Neural cell (in vitro differentiated cells): Measurements from ENCODE around the gene HMGXB4. TPM values are rescaled to one million over a fixed set of nuclear protein-coding genes. Genes with fewer than 3 reads are reported as not detected.

Experiments
- H2AFZ ChIP-seq: fragments of 200-600, 300-800 bp; sonication (generic), shearing (Covaris generic); 2 replicates; pipeline ENCODE4 v1.6.0; 2014; ENCODE audit warnings: low read depth, mild to moderate bottlenecking, antibody characterized with exemption, low read length, moderate library complexity
- H3F3A ChIP-seq: fragments of 200-600 bp; shearing (Covaris generic); 2 replicates; pipeline ENCODE4 v1.6.1; 2016; ENCODE audit warnings: mild to moderate bottlenecking, moderate library complexity, mixed read lengths, antibody characterized with exemption, low read length; ENCODE audit not compliant: insufficient read depth, poor library complexity, severe bottlenecking
- H3K27ac ChIP-seq: fragments of 200-600, 300-800 bp; sonication (generic), shearing (Covaris generic); 2 replicates; pipeline ENCODE4 v1.5.1; 2014; ENCODE audit warnings: mild to moderate bottlenecking, low read length, moderate library complexity
- H3K27me3 ChIP-seq: fragments of 300-800, 200-600 bp; sonication (generic), shearing (Covaris generic); 2 replicates; pipeline ENCODE4 v1.6.0; 2014; ENCODE audit warnings: mild to moderate bottlenecking, low read depth, low read length, moderate library complexity; ENCODE audit not compliant: insufficient read depth
- H3K36me3 ChIP-seq: fragments of 300-800, 200-600 bp; sonication (generic), shearing (Covaris generic); 2 replicates; pipeline ENCODE4 v1.5.1; 2014; ENCODE audit warnings: mild to moderate bottlenecking, antibody characterized with exemption, low read length, moderate library complexity; ENCODE audit not compliant: insufficient read depth
- H3K4me2 ChIP-seq: fragments of 300-800, 200-600 bp; sonication (generic), shearing (Covaris generic); 2 replicates; pipeline ENCODE4 v1.6.0; 2014; ENCODE audit warnings: mild to moderate bottlenecking, low read length
- H3K4me3 ChIP-seq: fragments of 300-800, 200-600 bp; sonication (generic), shearing (Covaris generic); 2 replicates; pipeline ENCODE4 v1.5.1; 2014; ENCODE audit warnings: mild to moderate bottlenecking, low read length, moderate library complexity
- H3K79me2 ChIP-seq: fragments of 200-600 bp; shearing (Covaris generic); replicated peaks from 2 replicates; pipeline ENCODE4 v1.6.0; 2014; ENCODE audit warnings: mild to moderate bottlenecking, low read length, moderate library complexity; ENCODE audit not compliant: insufficient read depth
- H3K9ac ChIP-seq: fragments of 300-800, 200-600 bp; sonication (generic), shearing (Covaris generic); 2 replicates; pipeline ENCODE4 v1.6.1; 2016; ENCODE audit warnings: mild to moderate bottlenecking, low read length, mixed read lengths
- H3K9me2 ChIP-seq: fragments of 200-600 bp; shearing (Covaris generic); 2 replicates; pipeline ENCODE4 v1.6.1; 2016; ENCODE audit warnings: mild to moderate bottlenecking, low read length, mixed read lengths; ENCODE audit not compliant: insufficient read depth
- H3K9me3 ChIP-seq: fragments of 200-600, 300-800 bp; sonication (generic), shearing (Covaris generic); 2 replicates; pipeline ENCODE4 v1.6.1; 2016; ENCODE audit warnings: mild to moderate bottlenecking, mixed run types, low read length, moderate library complexity, mixed read lengths
- H4K20me1 ChIP-seq: fragments of 200-600 bp; shearing (Covaris generic); 2 replicates; pipeline ENCODE4 v1.6.1; 2016; ENCODE audit warnings: mild to moderate bottlenecking, mixed run types; ENCODE audit not compliant: insufficient read depth
- CTCF ChIP-seq: fragments of 450-650 bp; IDR thresholded peaks from 2 replicates; pipeline ENCODE4 v1.5.1; 2014; ENCODE audit warnings: antibody characterized with exemption, mild to moderate bottlenecking, moderate library complexity; ENCODE audit not compliant: poor library complexity, severe bottlenecking
- EP300 ChIP-seq: fragments of 450-650 bp; conservative IDR thresholded peaks from 2 replicates; pipeline ENCODE4 v1.6.1; 2014; ENCODE audit warnings: antibody characterized with exemption, mild to moderate bottlenecking, moderate library complexity; ENCODE audit not compliant: poor library complexity, severe bottlenecking
- EZH2 ChIP-seq: fragments of 200-600, 300-800 bp; shearing (Covaris generic), sonication (generic); IDR thresholded peaks from 2 replicates; pipeline ENCODE4 v1.6.1; 2014; ENCODE audit warnings: antibody characterized with exemption, low read length, borderline replicate concordance, mild to moderate bottlenecking; ENCODE audit not compliant: insufficient read depth, poor library complexity, severe bottlenecking
- MXI1 ChIP-seq: fragments of 450-650 bp; conservative IDR thresholded peaks from 2 replicates; pipeline ENCODE4 v1.6.1; 2014; ENCODE audit warnings: antibody characterized with exemption, mild to moderate bottlenecking; ENCODE audit not compliant: poor library complexity, severe bottlenecking
- POLR2AphosphoS5 ChIP-seq: IDR thresholded peaks from 2 replicates; pipeline ENCODE4 v1.6.1; 2012
- RAD21 ChIP-seq: fragments of 450-650 bp; conservative IDR thresholded peaks from 2 replicates; pipeline ENCODE4 v1.6.1; 2014; ENCODE audit warnings: antibody characterized with exemption, mild to moderate bottlenecking, moderate library complexity
- REST ChIP-seq: IDR thresholded peaks from 2 replicates; pipeline ENCODE4 v1.6.1; 2012; ENCODE audit warnings: borderline replicate concordance
- SMC3 ChIP-seq: fragments of 450-650 bp; conservative IDR thresholded peaks from 2 replicates; pipeline ENCODE4 v1.6.1; 2014; ENCODE audit warnings: antibody characterized with exemption, mild to moderate bottlenecking, moderate library complexity; ENCODE audit not compliant: poor library complexity
- TAF1 ChIP-seq: IDR thresholded peaks from 2 replicates; pipeline ENCODE4 v1.6.1; 2012; ENCODE audit warnings: low read depth
- polyA plus RNA-seq: library from polyadenylated mRNA; depleted of rRNA; stranded (reverse); fragments of >200 nt; gene quantifications from 2 replicates; pipeline ENCODE4 v1.2.3, GENCODE V29; 2014

HMGXB4 gene
- polyA plus RNA-seq, 1 donor from 2014 or later, result 20.0 TPM

DNA sequence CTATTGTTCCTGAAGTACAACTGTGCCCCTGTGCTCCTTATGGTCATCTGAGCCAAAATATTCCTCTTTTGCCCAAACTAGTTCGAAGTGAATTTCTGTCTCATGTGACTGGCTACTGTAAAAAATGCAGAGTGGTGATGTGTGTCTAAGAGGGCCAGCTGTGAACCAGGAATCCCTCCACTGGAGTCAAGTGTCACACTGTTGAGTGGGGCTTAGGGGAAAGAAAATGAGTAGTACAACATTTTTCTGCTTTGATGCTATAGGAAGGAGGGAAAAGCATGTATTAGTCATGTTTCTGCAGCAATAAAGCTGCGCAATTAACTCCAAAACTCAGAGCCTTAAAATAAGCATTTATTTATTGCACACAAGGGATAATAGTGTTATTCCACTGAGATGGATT, 39.8 kb upstream of the HMGXB4 start (continued):
- no peak for TF ChIP-seq CTCF

- Histone ChIP-seq H3K27me3 (no peaks in the 10 kb centered on the region), H2AFZ (no peak overlapping the region), H3K27ac (no peak overlapping the region), H3K36me3 (no peaks in the 10 kb centered on the region), H4K20me1 (no peaks in the 10 kb centered on the region), H3K9ac (no peak overlapping the region), H3K9me2 (no peaks in the 10 kb centered on the region), H3K9me3 (no peaks in the 10 kb centered on the region), H3K4me3 (no peak overlapping the region), H3K79me2 (no peaks in the 10 kb centered on the region), H3K4me2 (no peak overlapping the region), H3F3A (no peaks in the 10 kb centered on the region)
- no peak for TF ChIP-seq MXI1
- TF ChIP-seq CTCF, result no peak
- no peak for TF ChIP-seq TAF1
- TF ChIP-seq REST, result no peak
- no peak for TF ChIP-seq RAD21
- no peak for TF ChIP-seq EP300
- no peak for TF ChIP-seq EZH2
- no peak for TF ChIP-seq POLR2AphosphoS5
- TF ChIP-seq SMC3, result no peak
Measured at GRCh38 chr22:35218079-35218478, 39.2 kb upstream of the HMGXB4 start.

- H3K9me2 ChIP-seq, result no peaks in the 10 kb centered on the region
- no peak overlapping the region for H2AFZ ChIP-seq
- H3F3A ChIP-seq, result no peaks in the 10 kb centered on the region
- no peaks in the 10 kb centered on the region for H3K79me2 ChIP-seq
- H3K4me3 ChIP-seq, result no peak overlapping the region
- no peak overlapping the region for H3K9ac ChIP-seq
- H3K36me3 ChIP-seq, result no peaks in the 10 kb centered on the region
- no peak overlapping the region for H3K4me2 ChIP-seq
- no peaks in the 10 kb centered on the region for H4K20me1 ChIP-seq
- no peaks in the 10 kb centered on the region for H3K27me3 ChIP-seq
- H3K9me3 ChIP-seq, result no peaks in the 10 kb centered on the region
- H3K27ac ChIP-seq, result no peak overlapping the region
- TF ChIP-seq TAF1 (no peak), EP300 (no peak), CTCF (no peak), MXI1 (no peak), SMC3 (no peak), POLR2AphosphoS5 (no peak), EZH2 (no peak), RAD21 (no peak), REST (no peak)
Measured at GRCh38 chr22:35219012-35219411, 38.3 kb upstream of the HMGXB4 start.
